ENCODE results near the gene RNU1-1. TPM values are rescaled to one million over a fixed set of nuclear protein-coding genes. Genes with fewer than 3 reads are reported as not detected.
A peak's percentile ranks its signal among the peaks of the same experiment; 100 is the strongest.
"Not testable (repeated sequence)": the region's sequence is repeated elsewhere in the genome, so short reads cannot be mapped to it uniquely, and the experiment has no call there.

The RNU1-1 gene
- total RNA-seq, 5 donors from 2014 or later (not counting 1 experiment from before 2014, with no cell fraction given), result 2,148 to 4,743 (median 3,650) TPM

- POLR2A ChIA-PET, result no interaction called here
- WGBS (ENCODE audit: insufficient coverage), result 2% methylated on average over 76 of the region's 108 CpGs
These were observed 15.3 kb downstream of the RNU1-1 start for GRCh38 chr1:16498573-16499413.

GRCh38 chr1:16498047-16498446 lies 16.0 kb downstream of the RNU1-1 start:
- Mint-ChIP-seq H3K4me3 (peak overlapping the region; percentile 73 to 90 (median 84)), H3K27ac (peak overlapping the region; percentile 85 to 88), H3K4me1 (peaks cover 14 to 23% (median 22%) of the 10 kb centered on the region in 3 donors)
- H3K27me3 ChIP-seq (replicated peaks in 1 of 2; ENCODE audit: control insufficient read depth in 2 of 2, extremely low read depth in 1 of 2, insufficient read depth in 2 of 2, low read length in 1 of 2); POLR2A ChIA-PET; H3K9me3 ChIP-seq; H3K27ac ChIP-seq (ENCODE audit: low read length); H3K36me3 Mint-ChIP-seq; DNase-seq; ATAC-seq (replicated peaks in 1 of 4); H3K36me3 ChIP-seq (ENCODE audit: control insufficient read depth in 2 of 2, extremely low read depth in 1 of 2, insufficient read depth in 1 of 2, low read length in 1 of 2); H3K9me3 Mint-ChIP-seq; H3K27me3 Mint-ChIP-seq: not testable (repeated sequence)
- 100% methylated on average over 3 of the region's 10 CpGs for WGBS (ENCODE audit: insufficient coverage)
- Histone ChIP-seq H3K4me1 (ENCODE audit: control insufficient read depth in 1 of 2, extremely low read depth in 1 of 2, insufficient read depth in 2 of 2, low read length in 2 of 2) (peaks cover 5 to 30% of the 10 kb centered on the region in 2 experiments), H3K4me3 (ENCODE audit: control insufficient read depth in 1 of 2, extremely low read depth in 1 of 2, low read length in 1 of 2) (peak overlapping the region in 1 of 2 donors; percentile 50)
- CTCF ChIA-PET, result interaction anchor here in 1 of 2 donors (0.6 kb wide), 1 partner anchor 224 kb away, joined by 3 read pairs; no protein-coding TSS in a partner anchor

More at GRCh38 chr1:16498573-16499413, 15.3 kb downstream of the RNU1-1 start:
- H3K36me3 ChIP-seq (ENCODE audit: control insufficient read depth in 2 of 2, extremely low read depth in 1 of 2, insufficient read depth in 1 of 2, low read length in 1 of 2), result no peaks in the 10 kb centered on the region
- ATAC-seq (replicated peaks in 1 of 4) (peak; percentile 92 to 95 (median 94)), DNase-seq (peak; percentile 46 to 89 (median 71))
- CTCF ChIA-PET, result no interaction called here
- Mint-ChIP-seq H3K4me1 (peaks cover 14 to 21% (median 20%) of the 10 kb centered on the region in 3 donors), H3K27ac (peak overlapping the region; percentile 52 to 88), H3K9me3 (no peaks in the 10 kb centered on the region), H3K36me3 (no peaks in the 10 kb centered on the region), H3K27me3 (no peaks in the 10 kb centered on the region), H3K4me3 (peak overlapping the region; percentile 84 to 90 (median 87))
- no peak overlapping the region for H3K27ac ChIP-seq (ENCODE audit: low read length)
- no peaks in the 10 kb centered on the region for H3K27me3 ChIP-seq (replicated peaks in 1 of 2; ENCODE audit: control insufficient read depth in 2 of 2, extremely low read depth in 1 of 2, insufficient read depth in 2 of 2, low read length in 1 of 2)
- H3K4me3 ChIP-seq (ENCODE audit: control insufficient read depth in 1 of 2, extremely low read depth in 1 of 2, low read length in 1 of 2), result peak overlapping the region; percentile 83 to 86
- H3K9me3 ChIP-seq, result no peaks in the 10 kb centered on the region
- H3K4me1 ChIP-seq (ENCODE audit: control insufficient read depth in 1 of 2, extremely low read depth in 1 of 2, insufficient read depth in 2 of 2, low read length in 2 of 2), result peaks cover 5 to 30% of the 10 kb centered on the region in 2 experiments

- H3K27ac ChIP-seq (ENCODE audit: low read length); H3K36me3 ChIP-seq (ENCODE audit: control insufficient read depth in 2 of 2, extremely low read depth in 1 of 2, insufficient read depth in 1 of 2, low read length in 1 of 2); POLR2A ChIA-PET; H3K9me3 ChIP-seq; ATAC-seq (replicated peaks in 1 of 4); H3K36me3 Mint-ChIP-seq; H3K4me3 ChIP-seq (ENCODE audit: control insufficient read depth in 1 of 2, extremely low read depth in 1 of 2, low read length in 1 of 2); H3K27me3 Mint-ChIP-seq; H3K27me3 ChIP-seq (replicated peaks in 1 of 2; ENCODE audit: control insufficient read depth in 2 of 2, extremely low read depth in 1 of 2, insufficient read depth in 2 of 2, low read length in 1 of 2); H3K9me3 Mint-ChIP-seq: not testable (repeated sequence)
- DNase-seq, result peak in 2 of 35 experiments; percentile 12 to 36
- peaks cover 5 to 30% of the 10 kb centered on the region in 2 experiments for H3K4me1 ChIP-seq (ENCODE audit: control insufficient read depth in 1 of 2, extremely low read depth in 1 of 2, insufficient read depth in 2 of 2, low read length in 2 of 2)
- H3K27ac Mint-ChIP-seq, result peak overlapping the region; percentile 85 to 88
- peak overlapping the region; percentile 73 to 90 (median 84) for H3K4me3 Mint-ChIP-seq
- H3K4me1 Mint-ChIP-seq, result peaks cover 14 to 24% (median 23%) of the 10 kb centered on the region in 3 donors
- CTCF ChIA-PET, result interaction anchor here (0.6 to 0.9 kb wide), 2 partner anchors 57 to 224 kb away, joined by 3 read pairs; partner anchors contain the start of gene NECAP2 (in 1 of the 2)
- 83% methylated on average over 5 of the region's 5 CpGs for WGBS (ENCODE audit: insufficient coverage)
These were observed 16.6 kb downstream of the RNU1-1 start for GRCh38 chr1:16497474-16497904.

DNA sequence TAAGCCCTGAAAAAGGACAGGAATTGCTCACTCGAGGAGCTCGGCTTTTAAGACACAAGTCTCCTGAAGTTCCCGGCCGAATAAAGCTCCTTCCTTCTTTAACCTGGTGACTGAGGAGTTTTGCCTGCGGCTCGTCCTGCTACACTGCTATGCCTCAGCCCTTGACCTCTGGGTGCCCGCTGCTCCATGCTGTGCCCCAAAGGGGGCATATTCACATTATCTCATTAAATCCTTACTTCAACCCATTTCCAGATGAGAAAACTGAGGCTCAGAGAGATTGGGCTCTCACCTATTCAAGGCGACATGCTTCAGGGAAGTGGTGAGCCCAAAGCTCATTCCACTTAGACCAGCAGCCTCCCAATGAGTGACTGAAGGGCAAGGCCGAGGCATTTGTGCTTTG lies 20.4 kb downstream of the RNU1-1 start:
- H3K27me3 ChIP-seq (replicated peaks in 1 of 2; ENCODE audit: control insufficient read depth in 2 of 2, extremely low read depth in 1 of 2, insufficient read depth in 2 of 2, low read length in 1 of 2); DNase-seq; H3K27ac ChIP-seq (ENCODE audit: low read length); CTCF ChIA-PET; ATAC-seq (replicated peaks in 1 of 4); H3K9me3 ChIP-seq; H3K36me3 Mint-ChIP-seq; H3K4me3 Mint-ChIP-seq; H3K4me3 ChIP-seq (ENCODE audit: control insufficient read depth in 1 of 2, extremely low read depth in 1 of 2, low read length in 1 of 2); POLR2A ChIA-PET; H3K27me3 Mint-ChIP-seq; H3K9me3 Mint-ChIP-seq; H3K36me3 ChIP-seq (ENCODE audit: control insufficient read depth in 2 of 2, extremely low read depth in 1 of 2, insufficient read depth in 1 of 2, low read length in 1 of 2): not testable (repeated sequence)
- H3K4me1 ChIP-seq (ENCODE audit: control insufficient read depth in 1 of 2, extremely low read depth in 1 of 2, insufficient read depth in 2 of 2, low read length in 2 of 2), result peaks cover 0 to 15% of the 10 kb centered on the region in 2 experiments
- Mint-ChIP-seq H3K27ac (peak overlapping the region in 1 of 2 donors; percentile 2), H3K4me1 (peaks cover 9 to 19% (median 15%) of the 10 kb centered on the region in 3 donors)
- 92% methylated on average over 9 of the region's 9 CpGs for WGBS (ENCODE audit: insufficient coverage)

- H3K4me1 ChIP-seq (ENCODE audit: control insufficient read depth in 1 of 2, extremely low read depth in 1 of 2, insufficient read depth in 2 of 2, low read length in 2 of 2); H3K27ac ChIP-seq (ENCODE audit: low read length); DNase-seq; H3K9me3 ChIP-seq; ATAC-seq (replicated peaks in 1 of 4); H3K27me3 ChIP-seq (replicated peaks in 1 of 2; ENCODE audit: control insufficient read depth in 2 of 2, extremely low read depth in 1 of 2, insufficient read depth in 2 of 2, low read length in 1 of 2); H3K36me3 Mint-ChIP-seq; POLR2A ChIA-PET; CTCF ChIA-PET; H3K27me3 Mint-ChIP-seq; H3K4me3 Mint-ChIP-seq; H3K9me3 Mint-ChIP-seq; H3K4me3 ChIP-seq (ENCODE audit: control insufficient read depth in 1 of 2, extremely low read depth in 1 of 2, low read length in 1 of 2); H3K36me3 ChIP-seq (ENCODE audit: control insufficient read depth in 2 of 2, extremely low read depth in 1 of 2, insufficient read depth in 1 of 2, low read length in 1 of 2): not testable (repeated sequence)
- H3K4me1 Mint-ChIP-seq, result peaks cover 7 to 19% (median 13%) of the 10 kb centered on the region in 3 donors
- peak overlapping the region in 1 of 2 donors; percentile 4 for H3K27ac Mint-ChIP-seq
- 40% methylated on average over 2 of the region's 7 CpGs for WGBS (ENCODE audit: insufficient coverage)
These were observed 21.1 kb downstream of the RNU1-1 start for GRCh38 chr1:16492937-16493336.

- Histone ChIP-seq H3K27ac (ENCODE audit: low read length) (no peak overlapping the region), H3K27me3 (replicated peaks in 1 of 2; ENCODE audit: control insufficient read depth in 2 of 2, extremely low read depth in 1 of 2, insufficient read depth in 2 of 2, low read length in 1 of 2) (no peaks in the 10 kb centered on the region), H3K4me3 (ENCODE audit: control insufficient read depth in 1 of 2, extremely low read depth in 1 of 2, low read length in 1 of 2) (no peak overlapping the region), H3K36me3 (ENCODE audit: control insufficient read depth in 2 of 2, extremely low read depth in 1 of 2, insufficient read depth in 1 of 2, low read length in 1 of 2) (peaks cover 0 to 13% of the 10 kb centered on the region in 2 donors), H3K4me1 (ENCODE audit: control insufficient read depth in 1 of 2, extremely low read depth in 1 of 2, insufficient read depth in 2 of 2, low read length in 2 of 2) (no peaks in the 10 kb centered on the region), H3K9me3 (no peaks in the 10 kb centered on the region)
- ATAC-seq (replicated peaks in 1 of 4), result no peak
- Mint-ChIP-seq H3K9me3 (no peaks in the 10 kb centered on the region), H3K27ac (no peak overlapping the region), H3K27me3 (no peaks in the 10 kb centered on the region), H3K4me1 (peaks cover 0 to 8% (median 3%) of the 10 kb centered on the region in 3 donors), H3K36me3 (peaks cover 3% of the 10 kb centered on the region), H3K4me3 (no peak overlapping the region)
- ChIA-PET CTCF (no interaction called here), POLR2A (no interaction called here)
- 91% methylated on average over 8 of the region's 9 CpGs for WGBS (ENCODE audit: insufficient coverage)
- no peak for DNase-seq
These were observed 22.9 kb downstream of the RNU1-1 start for GRCh38 chr1:16491056-16491675.
